ENCODE measurements around the gene TENM4. TPM values are rescaled to one million over a fixed set of nuclear protein-coding genes. Genes with fewer than 3 reads are reported as not detected.

The TENM4 gene
- total and polyA plus RNA-seq, 11 donors: 0.08 to 6.4 (median 1.0) TPM

DNA sequence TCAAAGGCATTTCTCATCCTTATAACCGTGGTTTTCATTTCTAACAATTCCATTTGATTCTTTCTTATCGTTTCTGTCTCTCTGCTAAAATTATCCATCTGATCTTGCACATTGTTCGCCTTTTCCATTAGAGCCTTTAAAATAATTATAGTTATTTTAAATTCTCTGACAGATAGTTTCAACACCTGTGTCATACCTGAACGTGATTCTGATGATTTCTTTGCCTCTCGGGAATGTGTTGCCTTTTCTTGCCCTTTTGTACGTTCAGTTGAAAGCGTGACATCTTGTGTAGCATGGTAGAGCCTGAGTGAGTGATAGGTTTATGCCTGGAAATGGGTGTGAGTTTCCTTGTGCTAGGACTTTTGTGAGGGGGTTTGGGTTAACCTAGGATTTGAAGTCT, 744.7 kb downstream of the TENM4 start:
- Histone ChIP-seq H3K27ac (no peak overlapping the region), H3K4me1 (peaks cover 0 to 10% (median 0%) of the 10 kb centered on the region in 12 donors), H3K4me3 (no peak overlapping the region), H3K9me3 (no peaks in the 10 kb centered on the region), H3K36me3 (no peaks in the 10 kb centered on the region), H3K27me3 (peaks cover 0 to 4% (median 0%) of the 10 kb centered on the region in 9 donors)
- TF ChIP-seq POLR2A (IDR thresholded peaks at IDR 0.05): no peak
- TF ChIP-seq, protein P1, sequence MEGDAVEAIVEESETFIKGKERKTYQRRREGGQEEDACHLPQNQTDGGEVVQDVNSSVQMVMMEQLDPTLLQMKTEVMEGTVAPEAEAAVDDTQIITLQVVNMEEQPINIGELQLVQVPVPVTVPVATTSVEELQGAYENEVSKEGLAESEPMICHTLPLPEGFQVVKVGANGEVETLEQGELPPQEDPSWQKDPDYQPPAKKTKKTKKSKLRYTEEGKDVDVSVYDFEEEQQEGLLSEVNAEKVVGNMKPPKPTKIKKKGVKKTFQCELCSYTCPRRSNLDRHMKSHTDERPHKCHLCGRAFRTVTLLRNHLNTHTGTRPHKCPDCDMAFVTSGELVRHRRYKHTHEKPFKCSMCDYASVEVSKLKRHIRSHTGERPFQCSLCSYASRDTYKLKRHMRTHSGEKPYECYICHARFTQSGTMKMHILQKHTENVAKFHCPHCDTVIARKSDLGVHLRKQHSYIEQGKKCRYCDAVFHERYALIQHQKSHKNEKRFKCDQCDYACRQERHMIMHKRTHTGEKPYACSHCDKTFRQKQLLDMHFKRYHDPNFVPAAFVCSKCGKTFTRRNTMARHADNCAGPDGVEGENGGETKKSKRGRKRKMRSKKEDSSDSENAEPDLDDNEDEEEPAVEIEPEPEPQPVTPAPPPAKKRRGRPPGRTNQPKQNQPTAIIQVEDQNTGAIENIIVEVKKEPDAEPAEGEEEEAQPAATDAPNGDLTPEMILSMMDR (IDR thresholded peaks at IDR 0.05): no peak
- intact Hi-C loops (cut with DNase I): no loop called here
- WGBS, 4 donors: 79 to 85% (median 84%) methylated on average over 7 of the region's 7 CpGs
- no peak for ATAC-seq
- no peak for DNase-seq

DNA sequence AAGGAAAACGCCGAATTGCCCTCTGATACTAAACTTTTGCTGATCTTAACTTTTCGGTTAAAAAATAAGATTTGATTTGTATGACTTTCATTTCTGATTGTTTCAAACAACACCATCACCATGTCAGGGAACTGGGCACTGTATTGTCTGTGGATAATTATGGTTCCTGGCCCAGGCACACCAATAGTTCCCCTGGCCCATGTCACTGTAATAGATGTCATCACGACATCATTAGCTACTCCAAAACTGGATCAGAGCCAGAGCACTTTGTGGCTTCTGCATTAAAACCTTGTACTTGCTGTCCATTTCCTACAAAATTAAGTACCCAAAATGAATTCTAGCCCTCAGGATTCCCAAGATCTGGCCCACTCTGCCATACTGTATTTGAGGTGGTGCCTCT, 746.7 kb downstream of the TENM4 start:
- ATAC-seq: no peak
- intact Hi-C loops (cut with DNase I): no loop called here
- WGBS, 4 donors: 77 to 86% (median 83%) methylated on average over 4 of the region's 4 CpGs

DNA sequence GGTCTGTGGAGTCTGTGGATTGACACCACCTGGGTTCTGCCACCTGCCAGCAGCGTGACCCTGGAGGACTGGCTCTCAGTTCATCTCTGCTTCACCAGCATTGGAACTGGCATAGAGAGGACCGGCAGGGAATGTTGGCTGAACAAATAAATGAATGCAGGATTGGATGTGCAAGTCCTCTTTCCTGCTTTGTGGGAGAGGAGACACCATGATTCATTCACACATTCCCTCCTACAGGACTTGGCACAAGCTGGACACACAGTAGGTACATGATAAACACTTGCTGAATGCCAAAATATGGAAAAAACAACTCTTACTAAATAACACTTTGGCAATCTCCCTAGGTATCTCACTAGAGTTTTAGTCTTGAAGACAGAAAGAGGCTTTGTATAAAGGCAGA, 749.6 kb downstream of the TENM4 start:
- DNase-seq: no peak
- Histone ChIP-seq H3K36me3 (no peaks in the 10 kb centered on the region), H3K27ac (no peak overlapping the region), H3K27me3 (no peaks in the 10 kb centered on the region), H3K4me1 (no peaks in the 10 kb centered on the region), H3K9me3 (no peaks in the 10 kb centered on the region), H3K4me3 (no peak overlapping the region)
- no peak for TF ChIP-seq POLR2A (IDR thresholded peaks at IDR 0.05)
- TF ChIP-seq, protein P1 (IDR thresholded peaks at IDR 0.05): no peak
- intact Hi-C loops (cut with DNase I): no loop called here
- 74 to 89% (median 82%) methylated on average over 2 of the region's 2 CpGs for WGBS, 4 donors
- no peak for ATAC-seq

More for the DNA sequence above, 746.7 kb downstream of the TENM4 start:
- H3K27ac ChIP-seq: no peak overlapping the region
- peaks cover 0 to 4% (median 0%) of the 10 kb centered on the region in 9 donors for H3K27me3 ChIP-seq
- H3K36me3 ChIP-seq: no peaks in the 10 kb centered on the region
- H3K4me1 ChIP-seq: peaks cover 0 to 9% (median 0%) of the 10 kb centered on the region in 12 donors
- no peaks in the 10 kb centered on the region for H3K9me3 ChIP-seq
- no peak for DNase-seq
- no peak overlapping the region for H3K4me3 ChIP-seq
- TF ChIP-seq, protein P1 (IDR thresholded peaks at IDR 0.05): no peak
- no peak for TF ChIP-seq POLR2A (IDR thresholded peaks at IDR 0.05)

DNA sequence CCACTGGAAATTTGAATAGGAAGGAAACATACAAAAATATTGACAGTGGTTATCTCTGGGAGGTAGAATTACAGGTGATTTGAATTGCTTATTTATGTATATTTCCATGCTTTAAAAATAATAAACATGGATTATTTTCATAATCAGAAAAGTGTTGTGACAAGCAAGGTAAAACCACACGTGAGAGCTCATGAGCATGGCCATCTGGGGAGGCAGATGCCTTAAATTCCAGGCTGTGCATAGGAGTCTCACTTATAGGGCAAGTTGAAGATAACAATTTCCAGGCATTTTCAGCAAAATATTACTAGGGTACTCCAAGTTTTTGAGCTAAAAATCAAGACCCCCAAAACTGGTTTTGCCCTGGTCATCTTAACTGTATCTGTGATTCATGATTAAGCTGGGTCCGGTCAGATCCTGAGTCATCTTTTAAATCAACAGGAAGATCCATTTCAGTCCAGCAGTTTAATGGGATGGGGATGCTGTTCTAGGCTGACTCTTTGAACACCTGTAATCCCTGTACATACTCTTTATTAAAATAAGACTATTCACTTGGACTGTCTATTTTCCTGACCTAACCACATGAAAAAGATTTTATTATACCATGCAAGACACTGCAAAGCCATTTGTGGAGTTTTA, 750.4 kb downstream of the TENM4 start:
- Histone ChIP-seq H3K4me3 (no peak overlapping the region), H3K27me3 (no peaks in the 10 kb centered on the region), H3K4me1 (no peaks in the 10 kb centered on the region), H3K27ac (no peak overlapping the region), H3K9me3 (no peaks in the 10 kb centered on the region), H3K36me3 (no peaks in the 10 kb centered on the region)
- ATAC-seq (no peak), DNase-seq (no peak)
- intact Hi-C loops (cut with DNase I): no loop called here
- no peak for TF ChIP-seq POLR2A (IDR thresholded peaks at IDR 0.05)
- TF ChIP-seq, protein P1 (IDR thresholded peaks at IDR 0.05): no peak
- 79 to 88% (median 86%) methylated on average over 2 of the region's 2 CpGs for WGBS, 4 donors

Data from heart left ventricle (tissue), 16 donors.